ENCODE data around the gene PIK3IP1.

PIK3IP1 gene

GRCh38 chr22:31340765-31341247 lies 48.5 kb upstream of the PIK3IP1 start:
- no peak for TF ChIP-seq PPARA (CRISPR knock-in tag; IDR thresholded peaks at IDR 0.05; ENCODE audit: borderline replicate concordance)
- no peak for TF ChIP-seq BACH2 (CRISPR knock-in tag; IDR thresholded peaks at IDR 0.05; ENCODE audit: borderline replicate concordance)
- TF ChIP-seq, protein P1, sequence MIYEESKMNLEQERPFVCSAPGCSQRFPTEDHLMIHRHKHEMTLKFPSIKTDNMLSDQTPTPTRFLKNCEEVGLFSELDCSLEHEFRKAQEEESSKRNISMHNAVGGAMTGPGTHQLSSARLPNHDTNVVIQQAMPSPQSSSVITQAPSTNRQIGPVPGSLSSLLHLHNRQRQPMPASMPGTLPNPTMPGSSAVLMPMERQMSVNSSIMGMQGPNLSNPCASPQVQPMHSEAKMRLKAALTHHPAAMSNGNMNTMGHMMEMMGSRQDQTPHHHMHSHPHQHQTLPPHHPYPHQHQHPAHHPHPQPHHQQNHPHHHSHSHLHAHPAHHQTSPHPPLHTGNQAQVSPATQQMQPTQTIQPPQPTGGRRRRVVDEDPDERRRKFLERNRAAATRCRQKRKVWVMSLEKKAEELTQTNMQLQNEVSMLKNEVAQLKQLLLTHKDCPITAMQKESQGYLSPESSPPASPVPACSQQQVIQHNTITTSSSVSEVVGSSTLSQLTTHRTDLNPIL (CRISPR knock-in tag; IDR thresholded peaks at IDR 0.05; ENCODE audit: low read depth), result no peak
- no peak for TF ChIP-seq CSRNP3 (CRISPR knock-in tag; IDR thresholded peaks at IDR 0.05)
- TF ChIP-seq ZC3H10 (CRISPR knock-in tag; IDR thresholded peaks at IDR 0.05), result no peak
- no peak for TF ChIP-seq ZFP30 (CRISPR knock-in tag; IDR thresholded peaks at IDR 0.05)
- TF ChIP-seq OSR1 (CRISPR knock-in tag; IDR thresholded peaks at IDR 0.05), result no peak
- TF ChIP-seq ISL1 (CRISPR knock-in tag; IDR thresholded peaks at IDR 0.05), result no peak
- no peak for TF ChIP-seq TSHZ2 (CRISPR knock-in tag; IDR thresholded peaks at IDR 0.05)
- TF ChIP-seq TOX (CRISPR knock-in tag; IDR thresholded peaks at IDR 0.05; ENCODE audit: borderline replicate concordance), result no peak
- TF ChIP-seq, protein P2, sequence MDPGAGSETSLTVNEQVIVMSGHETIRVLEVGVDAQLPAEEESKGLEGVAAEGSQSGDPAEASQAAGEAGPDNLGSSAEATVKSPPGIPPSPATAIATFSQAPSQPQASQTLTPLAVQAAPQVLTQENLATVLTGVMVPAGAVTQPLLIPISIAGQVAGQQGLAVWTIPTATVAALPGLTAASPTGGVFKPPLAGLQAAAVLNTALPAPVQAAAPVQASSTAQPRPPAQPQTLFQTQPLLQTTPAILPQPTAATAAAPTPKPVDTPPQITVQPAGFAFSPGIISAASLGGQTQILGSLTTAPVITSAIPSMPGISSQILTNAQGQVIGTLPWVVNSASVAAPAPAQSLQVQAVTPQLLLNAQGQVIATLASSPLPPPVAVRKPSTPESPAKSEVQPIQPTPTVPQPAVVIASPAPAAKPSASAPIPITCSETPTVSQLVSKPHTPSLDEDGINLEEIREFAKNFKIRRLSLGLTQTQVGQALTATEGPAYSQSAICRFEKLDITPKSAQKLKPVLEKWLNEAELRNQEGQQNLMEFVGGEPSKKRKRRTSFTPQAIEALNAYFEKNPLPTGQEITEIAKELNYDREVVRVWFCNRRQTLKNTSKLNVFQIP (CRISPR knock-in tag; IDR thresholded peaks at IDR 0.05; ENCODE audit: borderline replicate concordance, low read depth), result no peak
- no peak for TF ChIP-seq SNAI2 (CRISPR knock-in tag; IDR thresholded peaks at IDR 0.05)
- TF ChIP-seq ZNF8 (CRISPR knock-in tag; IDR thresholded peaks at IDR 0.05), result no peak
- TF ChIP-seq ESRRG (CRISPR knock-in tag; IDR thresholded peaks at IDR 0.05), result no peak
- TF ChIP-seq ZNF70 (CRISPR knock-in tag; IDR thresholded peaks at IDR 0.05), result no peak
- TF ChIP-seq RARB (CRISPR knock-in tag; IDR thresholded peaks at IDR 0.05), result no peak
- no peak for TF ChIP-seq CSDC2 (CRISPR knock-in tag; IDR thresholded peaks at IDR 0.05)
- TF ChIP-seq GLIS3 (CRISPR knock-in tag; IDR thresholded peaks at IDR 0.05), result no peak
- no peak for TF ChIP-seq ARNTL (CRISPR knock-in tag; IDR thresholded peaks at IDR 0.05; ENCODE audit: borderline replicate concordance, low read depth)
- ATAC-seq, result no peak

- TF ChIP-seq ARNTL (CRISPR knock-in tag; IDR thresholded peaks at IDR 0.05; ENCODE audit: borderline replicate concordance, low read depth), result no peak
- no peak for TF ChIP-seq OSR1 (CRISPR knock-in tag; IDR thresholded peaks at IDR 0.05)
- TF ChIP-seq ESRRG (CRISPR knock-in tag; IDR thresholded peaks at IDR 0.05), result no peak
- no peak for TF ChIP-seq PPARA (CRISPR knock-in tag; IDR thresholded peaks at IDR 0.05; ENCODE audit: borderline replicate concordance)
- no peak for ATAC-seq
Observed at GRCh38 chr22:31340360-31340759, 48.1 kb upstream of the PIK3IP1 start.

DNA sequence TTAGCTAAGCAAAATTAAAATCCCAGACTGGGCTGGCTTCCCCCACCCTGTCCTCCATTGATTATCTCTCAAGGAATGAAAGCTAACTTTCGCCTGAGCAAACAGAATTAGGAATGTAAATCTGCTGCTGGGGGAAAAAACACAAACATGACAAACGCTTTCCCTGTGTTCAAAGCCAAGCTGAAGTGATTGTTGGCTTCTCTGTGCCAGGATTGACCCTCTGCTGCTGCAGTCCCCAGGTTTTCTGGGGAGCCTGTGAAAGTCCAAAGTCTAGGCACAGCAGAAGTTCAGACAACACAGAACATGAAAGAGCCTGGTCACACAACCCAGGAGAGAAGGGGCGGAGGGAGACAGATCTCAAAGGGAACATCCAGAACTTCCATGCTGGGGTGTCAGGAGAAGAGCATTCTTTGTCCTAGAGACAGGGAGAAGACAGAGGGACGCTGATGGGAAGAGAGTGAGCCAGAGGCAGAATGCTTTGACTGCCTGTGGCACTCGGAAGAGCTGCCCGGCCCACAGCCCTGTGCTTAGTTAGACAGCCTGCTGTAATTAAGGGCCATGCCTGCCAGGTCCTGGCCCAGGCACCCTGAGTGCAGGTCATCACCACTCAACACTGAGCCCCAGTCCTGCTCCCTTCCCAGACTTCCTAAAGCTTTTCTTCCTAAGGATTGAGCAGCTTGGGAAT lies 47.0 kb upstream of the PIK3IP1 start:
- ATAC-seq, result no peak
- TF ChIP-seq ESRRG (CRISPR knock-in tag; IDR thresholded peaks at IDR 0.05) (no peak), ZNF8 (CRISPR knock-in tag; IDR thresholded peaks at IDR 0.05) (no peak), SNAI2 (CRISPR knock-in tag; IDR thresholded peaks at IDR 0.05) (no peak)

DNA sequence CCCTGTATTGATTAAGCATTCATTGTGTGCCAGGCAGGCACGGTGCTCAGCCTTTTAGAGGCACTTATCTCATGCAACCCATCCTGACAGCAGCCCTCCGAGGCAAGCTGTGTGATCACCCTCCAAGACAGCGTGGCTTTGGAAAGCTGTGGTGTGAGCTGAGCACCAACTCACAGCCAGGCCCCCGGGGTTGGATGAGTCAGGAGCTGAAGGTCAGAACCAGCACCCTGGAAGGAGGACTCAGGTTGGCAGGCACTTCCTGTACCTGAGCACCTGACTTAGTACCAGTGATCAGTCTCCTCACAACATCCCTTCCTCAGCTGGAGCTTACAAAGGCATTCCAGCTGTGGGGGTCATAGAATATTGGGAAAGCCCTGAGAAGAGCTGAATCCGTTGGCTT lies 44.9 kb upstream of the PIK3IP1 start:
- no peak for ATAC-seq
- no peak for TF ChIP-seq BACH2 (CRISPR knock-in tag; IDR thresholded peaks at IDR 0.05; ENCODE audit: borderline replicate concordance)
- no peak for TF ChIP-seq GLIS3 (CRISPR knock-in tag; IDR thresholded peaks at IDR 0.05)
- TF ChIP-seq RARB (CRISPR knock-in tag; IDR thresholded peaks at IDR 0.05), result no peak
- no peak for TF ChIP-seq TSHZ2 (CRISPR knock-in tag; IDR thresholded peaks at IDR 0.05)
- no peak for TF ChIP-seq PPARA (CRISPR knock-in tag; IDR thresholded peaks at IDR 0.05; ENCODE audit: borderline replicate concordance)
- TF ChIP-seq TOX (CRISPR knock-in tag; IDR thresholded peaks at IDR 0.05; ENCODE audit: borderline replicate concordance), result no peak
- TF ChIP-seq PATZ1 (CRISPR knock-in tag; IDR thresholded peaks at IDR 0.05; ENCODE audit: borderline replicate concordance), result no peak
- TF ChIP-seq ARNTL (CRISPR knock-in tag; IDR thresholded peaks at IDR 0.05; ENCODE audit: borderline replicate concordance, low read depth), result no peak
- TF ChIP-seq TCF4 (CRISPR knock-in tag; IDR thresholded peaks at IDR 0.05; ENCODE audit: borderline replicate concordance), result no peak
- TF ChIP-seq ZNF70 (CRISPR knock-in tag; IDR thresholded peaks at IDR 0.05), result no peak
- TF ChIP-seq ESRRG (CRISPR knock-in tag; IDR thresholded peaks at IDR 0.05), result no peak

All from SK-N-SH treated with all-trans-retinoic acid at 6 μM for 48 hours (cell line).